NCI-H748 treated with DMSO at 0.1 percent for 48 hours (cell line): ENCODE data around the gene PPP1R26.

Experiments used
- DNase-seq: peaks from one replicate; lab custom pipeline; 2025; lab: John Stamatoyannopoulos, UW

Gene PPP1R26

GRCh38 chr9:135488013-135488330 lies 8.4 kb downstream of the PPP1R26 start:
- DNase-seq, result no peak

GRCh38 chr9:135488527-135488926 lies 8.9 kb downstream of the PPP1R26 start:
- no peak for DNase-seq

- no peak for DNase-seq
Measured at GRCh38 chr9:135489188-135489906, 9.8 kb downstream of the PPP1R26 start.

GRCh38 chr9:135490166-135490870 lies 10.7 kb downstream of the PPP1R26 start:
- DNase-seq, result no peak

- DNase-seq, result no peak
Measured at GRCh38 chr9:135490980-135491464, 11.4 kb downstream of the PPP1R26 start.

- no peak for DNase-seq
Measured at GRCh38 chr9:135491764-135492163, 12.2 kb downstream of the PPP1R26 start.

GRCh38 chr9:135492886-135493669 lies 13.5 kb downstream of the PPP1R26 start:
- DNase-seq, result no peak

- no peak for DNase-seq
Measured at GRCh38 chr9:135494791-135495559, 15.4 kb downstream of the PPP1R26 start.

GRCh38 chr9:135498381-135499126 lies 19.0 kb downstream of the PPP1R26 start:
- DNase-seq, result no peak

- peak; percentile 78 for DNase-seq
Measured at GRCh38 chr9:135499326-135500070, 19.9 kb downstream of the PPP1R26 start.

GRCh38 chr9:135500071-135500524 lies 20.5 kb downstream of the PPP1R26 start:
- no peak for DNase-seq

- peak; percentile 38 for DNase-seq
Measured at GRCh38 chr9:135500525-135501260, 21.1 kb downstream of the PPP1R26 start, which contains the start of gene MRPS2. Gene MRPS2 (plus strand): TSS chr9:135500682. CDS start chr9:135500711, 29 bp downstream.

- DNase-seq, result no peak
Measured at GRCh38 chr9:135501261-135502167, 21.9 kb downstream of the PPP1R26 start.

GRCh38 chr9:135502168-135502872 lies 22.7 kb downstream of the PPP1R26 start:
- no peak for DNase-seq

- DNase-seq, result no peak
Measured at GRCh38 chr9:135502873-135503321, 23.3 kb downstream of the PPP1R26 start.

- no peak for DNase-seq
Measured at GRCh38 chr9:135503371-135504261, 24.0 kb downstream of the PPP1R26 start.
